GM19397 (cell line): Measurements from ENCODE around the gene GALNT12.

Source experiments
- ATAC-seq: cut with Tn5 transposase; IDR thresholded peaks from one replicate; pipeline ENCODE4 v1.9.1; 2021; ENCODE audit warnings: mild to moderate bottlenecking, moderate library complexity; ENCODE audit not compliant: unreplicated experiment

GALNT12 gene

DNA sequence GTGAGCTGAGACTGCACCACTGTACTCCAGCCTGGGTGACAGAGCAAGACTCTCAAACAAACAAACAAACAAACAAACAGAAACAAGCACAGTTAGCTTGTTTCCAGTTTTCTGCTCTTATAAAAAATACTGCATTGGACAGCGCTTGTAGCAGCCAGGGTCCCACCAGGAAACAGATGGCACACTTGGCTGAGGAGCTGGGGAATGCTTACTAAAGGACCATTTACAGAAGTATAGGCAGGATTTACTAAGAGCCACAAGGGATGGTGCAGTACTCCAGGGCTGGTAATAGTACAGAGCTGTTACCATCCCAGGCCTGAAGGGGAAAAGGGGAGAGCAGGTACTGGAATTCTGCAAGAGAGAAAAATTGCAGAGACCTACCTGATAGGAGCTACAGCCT, 5.9 kb upstream of the GALNT12 start:
- no peak for ATAC-seq

DNA sequence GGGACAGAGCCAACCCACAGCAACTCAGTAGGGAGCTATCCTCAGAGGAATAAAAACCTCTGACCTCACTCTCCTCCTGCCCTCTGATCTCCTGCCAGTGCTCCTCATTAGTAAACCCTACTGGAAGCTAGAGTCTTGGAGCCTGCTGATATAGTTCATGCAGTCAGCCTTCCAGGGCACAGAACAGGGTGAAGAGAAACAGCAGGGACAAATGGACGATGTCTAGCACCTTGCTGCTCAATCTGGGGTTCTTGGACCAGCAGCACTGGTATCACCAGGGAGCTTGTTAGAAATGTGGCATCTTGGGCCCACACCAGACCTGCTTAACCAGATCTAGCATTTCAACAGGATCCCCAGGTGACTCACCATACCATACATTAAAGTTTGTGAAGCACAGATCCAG, 5.5 kb upstream of the GALNT12 start:
- ATAC-seq: no peak

DNA sequence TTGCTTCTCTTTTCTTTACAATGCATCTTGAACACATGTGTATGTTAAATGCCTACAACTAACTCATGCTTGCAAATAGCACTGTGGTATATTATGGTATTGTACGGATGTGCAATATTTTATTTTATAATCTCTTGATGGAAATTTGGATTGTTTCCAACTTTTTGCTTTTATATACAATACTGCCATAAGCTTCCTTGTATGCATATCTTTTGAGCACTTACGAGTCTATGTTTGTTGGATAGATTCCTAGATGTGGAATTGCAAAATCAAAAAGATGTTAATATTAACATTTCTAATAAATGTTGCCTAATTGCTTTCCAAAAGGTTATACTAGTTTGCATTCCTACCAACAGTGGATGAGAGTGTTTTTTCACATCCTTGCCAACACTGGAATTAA, 3.4 kb upstream of the GALNT12 start:
- no peak for ATAC-seq

DNA sequence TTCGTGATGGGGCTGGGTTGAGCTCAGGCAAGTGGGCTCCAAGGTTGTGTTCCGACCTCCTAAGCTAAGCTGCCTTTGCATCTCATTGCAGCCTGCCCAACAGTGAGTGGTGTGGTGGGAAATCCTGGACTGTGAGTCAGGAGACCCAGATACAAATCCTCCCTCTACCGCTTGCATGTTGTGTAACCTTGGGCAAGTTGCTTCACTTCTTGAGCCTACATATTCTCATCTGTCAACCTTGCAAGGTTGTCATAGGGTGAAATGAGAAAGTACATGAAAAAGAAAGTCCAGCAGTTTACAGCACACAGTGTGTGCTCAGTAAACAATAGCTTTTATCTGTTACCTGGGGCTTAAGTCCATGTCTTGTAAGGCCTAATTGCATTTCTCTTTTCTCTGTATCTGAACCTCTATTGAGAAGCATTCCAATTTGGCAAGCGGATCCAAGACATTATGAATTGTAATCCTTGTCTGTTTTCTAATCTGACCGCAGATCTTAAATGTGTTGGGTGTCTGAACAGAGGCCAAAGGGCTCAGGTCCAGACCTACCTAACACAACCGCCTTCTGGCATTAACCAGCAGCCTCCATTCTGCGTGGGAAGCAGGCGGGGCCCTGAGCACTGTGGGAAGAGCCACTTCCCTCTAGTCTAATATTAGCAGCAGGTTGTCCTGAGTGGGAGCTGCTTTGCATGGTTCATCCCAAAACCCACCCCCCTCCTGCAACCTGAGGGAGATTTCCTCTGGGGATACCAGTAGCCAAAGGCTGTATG, 1.8 kb upstream of the GALNT12 start:
- ATAC-seq: no peak

DNA sequence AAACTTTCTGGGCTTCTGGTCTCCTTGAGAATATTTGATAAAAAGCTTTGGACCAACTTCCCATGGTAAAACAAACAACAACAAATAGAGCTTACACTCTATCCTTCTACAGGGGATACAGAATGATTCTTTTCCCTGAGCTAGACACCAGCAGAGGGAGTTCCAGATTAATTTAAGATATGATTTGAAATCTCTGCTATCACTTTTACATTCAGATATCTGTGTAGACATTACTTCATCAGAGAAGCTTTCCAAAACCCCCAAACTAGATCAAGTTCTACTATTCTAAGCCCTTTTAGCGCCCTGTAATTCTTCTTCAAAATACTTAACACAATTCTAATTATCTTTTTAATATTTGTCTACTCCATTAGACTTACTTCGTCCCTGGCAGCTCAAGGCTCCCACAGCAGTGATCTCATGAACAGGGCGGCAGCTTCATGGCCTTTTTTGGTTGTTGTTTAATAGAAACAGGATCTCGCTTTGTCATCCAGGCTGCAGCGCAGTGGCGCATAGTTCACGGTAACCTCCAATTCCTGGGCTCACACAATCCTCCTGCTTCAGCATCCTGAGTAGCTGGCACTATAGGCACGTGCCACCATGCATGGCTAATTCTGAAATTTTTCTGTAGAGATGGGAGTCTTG, 955 bp upstream of the GALNT12 start:
- no peak for ATAC-seq

DNA sequence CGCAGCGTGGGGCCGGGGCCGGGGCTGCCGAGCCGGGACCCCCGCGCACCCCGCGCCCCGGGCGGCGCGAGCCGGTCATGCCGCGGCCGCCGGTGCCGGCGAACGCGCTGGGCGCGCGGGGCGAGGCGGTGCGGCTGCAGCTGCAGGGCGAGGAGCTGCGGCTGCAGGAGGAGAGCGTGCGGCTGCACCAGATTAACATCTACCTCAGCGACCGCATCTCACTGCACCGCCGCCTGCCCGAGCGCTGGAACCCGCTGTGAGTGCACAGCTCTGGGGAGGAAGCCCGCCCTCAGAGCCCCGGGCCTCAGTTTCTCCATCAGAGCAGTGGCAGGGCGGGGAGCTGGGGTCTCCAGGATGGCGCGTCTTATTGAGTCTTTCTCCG, 335 bp downstream of the GALNT12 start:
- ATAC-seq: no peak

DNA sequence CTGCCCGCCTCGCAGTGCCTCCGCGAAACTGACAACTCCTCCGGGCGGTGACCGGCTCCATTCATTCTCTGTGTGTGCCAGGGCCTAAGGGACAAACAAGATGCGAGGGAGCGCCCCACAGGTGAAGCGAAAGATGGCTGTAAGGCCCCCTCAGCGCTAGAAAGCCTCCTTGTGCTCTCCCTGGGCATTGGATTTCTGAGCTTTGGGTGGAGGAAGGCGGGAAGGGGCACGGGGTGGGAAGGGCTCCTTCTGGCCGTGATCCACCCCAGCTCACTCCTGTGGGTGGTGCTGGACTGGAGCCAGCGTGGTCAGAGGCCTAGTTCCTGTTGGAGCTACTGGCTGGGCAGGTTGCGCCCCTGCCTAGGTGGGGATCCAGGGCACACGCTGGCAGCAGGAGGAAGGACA, 943 bp downstream of the GALNT12 start:
- ATAC-seq: no peak

DNA sequence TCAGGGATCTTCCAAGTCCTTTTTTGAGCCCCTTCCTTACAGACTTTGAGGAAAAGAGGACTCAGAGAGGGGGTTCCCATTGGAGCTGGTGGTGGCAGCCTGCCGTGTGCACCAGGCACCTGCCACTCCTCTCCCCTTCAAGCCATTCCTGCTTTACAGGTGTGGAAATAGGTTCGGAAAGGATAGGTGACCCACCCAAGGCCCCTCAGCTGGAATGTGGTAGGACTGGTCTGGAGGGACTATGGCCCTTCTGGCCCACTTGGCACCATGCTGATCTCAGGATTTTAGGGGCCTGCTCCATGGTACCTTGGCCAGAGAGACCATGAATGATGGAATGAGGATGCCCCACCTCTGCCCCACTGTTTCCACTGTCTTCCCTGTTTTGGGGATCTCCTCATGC, 1.4 kb downstream of the GALNT12 start:
- no peak for ATAC-seq

DNA sequence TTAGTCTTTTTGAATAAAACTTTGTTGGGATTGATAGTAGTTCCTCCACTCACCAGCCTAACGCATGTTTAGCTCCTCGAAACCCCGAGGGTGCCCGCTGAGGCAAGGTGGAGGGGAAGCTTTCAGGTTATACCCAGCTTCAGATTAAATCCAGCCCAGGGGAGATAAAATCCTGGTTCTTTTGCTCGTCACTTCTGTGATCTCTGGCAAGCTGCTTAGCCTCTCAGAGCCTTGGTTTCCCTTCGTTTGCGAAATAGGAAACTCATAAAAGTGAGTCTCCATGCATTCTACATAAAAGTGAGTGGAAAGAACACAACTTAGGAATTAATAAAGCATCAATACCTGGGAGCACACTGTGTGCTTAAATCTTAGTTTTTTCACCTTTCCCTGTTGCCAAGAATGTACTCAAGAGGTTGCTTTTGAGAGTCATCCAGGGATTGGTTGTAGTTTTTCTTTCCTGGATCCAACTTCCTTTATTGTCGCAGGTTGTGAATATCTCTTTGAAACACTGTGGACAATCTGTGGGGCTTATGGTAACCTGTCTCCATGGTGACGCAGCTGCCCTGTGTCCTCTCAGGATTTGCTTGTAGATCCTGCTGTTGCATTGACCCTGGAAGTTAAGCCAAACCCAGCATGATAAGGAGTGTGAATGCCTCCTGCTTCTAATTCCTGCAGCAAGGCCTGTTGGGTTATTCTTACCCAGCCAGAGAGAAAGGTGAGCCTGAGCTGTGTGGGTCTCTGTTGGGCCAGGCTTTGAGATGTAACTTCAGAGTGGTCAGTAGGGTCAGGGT, 2.0 kb downstream of the GALNT12 start:
- ATAC-seq: no peak

DNA sequence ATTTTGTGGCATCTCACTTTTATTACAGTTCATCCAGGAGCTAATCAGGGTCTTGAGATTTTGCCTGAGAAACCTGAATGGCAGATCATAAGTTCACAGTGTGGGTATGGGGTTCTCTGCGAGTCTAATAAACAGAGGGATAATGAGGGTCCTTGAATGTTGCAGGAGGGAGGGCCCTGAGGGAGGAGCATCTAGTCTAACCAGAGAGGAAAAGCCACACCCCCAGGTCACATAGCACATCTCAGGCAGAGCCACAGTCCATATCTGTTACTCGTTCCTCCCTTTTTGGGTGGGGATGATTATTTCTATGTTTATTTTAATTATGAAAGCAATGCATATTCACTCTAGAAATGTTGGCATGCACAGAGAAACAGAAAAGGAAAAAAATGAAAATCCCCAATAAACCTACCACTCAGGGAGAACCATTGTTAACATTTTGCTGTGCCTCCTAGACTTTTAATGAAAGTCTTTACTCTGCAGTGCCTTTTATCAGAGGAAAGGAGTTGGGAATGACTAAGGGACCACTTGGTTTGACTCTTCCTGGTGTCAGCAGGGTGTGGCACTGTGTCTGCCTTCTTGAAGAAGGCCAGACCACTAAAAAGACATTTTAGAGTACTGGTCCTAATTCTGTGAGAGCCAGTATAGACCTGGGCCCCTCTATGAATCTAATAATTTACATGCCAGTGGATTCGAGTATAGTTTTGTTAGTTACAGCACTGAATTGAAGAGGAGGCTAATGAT, 2.8 kb downstream of the GALNT12 start:
- ATAC-seq: no peak

DNA sequence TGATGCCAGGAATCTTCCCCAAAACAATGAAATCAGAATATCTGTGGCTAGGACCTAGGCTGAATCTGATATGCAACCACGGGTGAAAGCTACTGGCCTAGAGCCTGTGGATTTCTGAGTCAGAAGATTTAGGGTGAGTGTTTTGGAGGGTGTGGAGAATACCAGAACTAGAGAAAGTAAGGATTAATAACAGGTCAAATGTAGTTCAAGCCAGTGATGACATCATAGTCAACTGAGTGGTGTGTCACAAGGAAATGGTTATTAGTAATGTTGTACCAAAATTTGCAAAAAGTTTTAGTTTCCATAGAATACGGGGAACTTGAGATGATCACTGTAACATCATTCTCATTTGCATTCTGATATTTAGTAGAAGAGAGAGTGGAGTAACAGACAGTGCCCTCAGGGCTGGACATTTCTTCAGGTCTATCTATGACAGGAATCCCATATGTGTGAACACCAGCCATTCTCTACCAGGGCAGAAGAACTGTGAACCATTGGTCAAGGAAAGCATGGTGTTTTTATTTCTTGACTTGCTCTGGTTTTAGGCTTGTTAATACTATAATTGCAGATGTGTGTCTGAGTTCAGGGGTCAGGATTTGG, 3.7 kb downstream of the GALNT12 start:
- ATAC-seq: no peak

DNA sequence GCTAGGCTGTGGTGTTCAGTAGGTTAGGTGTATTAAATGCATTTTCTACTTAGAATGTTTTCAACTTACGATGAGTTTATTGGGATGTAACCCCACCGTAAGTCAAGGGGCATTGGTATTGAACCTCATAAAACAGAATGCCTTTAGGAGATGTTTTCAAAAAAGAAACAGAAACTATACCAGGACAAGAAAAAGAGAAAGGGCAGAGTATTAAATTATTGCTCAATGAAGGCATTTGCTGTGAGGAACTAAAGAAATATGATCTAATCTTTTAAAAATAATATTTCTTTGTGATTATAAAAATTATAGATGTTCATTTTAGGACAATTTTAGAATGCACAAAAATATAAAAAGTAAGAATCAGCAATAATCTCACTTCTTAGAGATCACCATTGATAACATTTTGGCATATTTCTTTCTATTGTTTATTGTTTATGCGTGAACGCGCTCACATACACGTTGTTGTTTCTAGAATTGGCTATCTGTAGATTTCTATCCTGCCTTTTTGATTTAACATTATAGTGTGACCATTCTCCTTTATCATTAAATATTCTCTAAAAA, 8.0 kb downstream of the GALNT12 start:
- ATAC-seq: no peak

DNA sequence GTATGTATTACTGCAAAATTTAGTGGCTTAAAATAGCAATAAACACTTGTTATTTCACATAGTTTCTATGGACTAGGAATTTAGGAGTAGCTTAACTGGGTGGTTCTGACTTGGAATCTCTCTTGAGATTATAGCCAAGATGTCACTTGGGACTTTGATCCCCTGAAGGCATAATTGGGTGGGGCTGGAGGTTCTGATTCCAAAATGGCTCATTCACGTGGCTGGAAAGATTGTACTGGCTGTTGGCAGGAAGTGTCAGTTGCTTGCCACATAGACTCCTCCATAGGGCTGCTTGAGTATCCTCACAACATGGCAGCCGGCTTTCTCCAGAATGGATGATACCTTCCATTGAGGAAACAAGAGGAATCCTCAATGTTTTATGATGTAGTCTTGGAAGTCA, 11.3 kb downstream of the GALNT12 start:
- no peak for ATAC-seq

DNA sequence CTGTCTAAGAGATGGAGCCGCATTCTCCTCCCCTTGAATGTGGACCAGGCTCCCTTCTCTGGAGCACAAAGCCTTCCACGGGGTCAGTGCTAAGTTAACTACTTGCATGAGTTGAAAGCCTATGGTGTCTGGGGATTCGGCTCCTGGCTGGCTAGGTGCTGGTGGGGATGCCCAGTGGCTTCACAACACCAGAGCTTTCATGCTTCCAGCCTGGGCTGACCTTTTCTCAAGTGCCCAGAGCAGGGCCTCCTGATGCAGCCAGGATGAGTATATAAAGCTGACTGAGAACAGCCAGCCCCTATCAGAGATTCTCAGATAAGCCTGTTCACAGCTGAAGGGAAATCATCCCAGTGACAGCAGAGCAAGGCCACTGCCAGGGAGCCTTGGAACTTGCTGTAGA, 11.8 kb downstream of the GALNT12 start:
- no peak for ATAC-seq

DNA sequence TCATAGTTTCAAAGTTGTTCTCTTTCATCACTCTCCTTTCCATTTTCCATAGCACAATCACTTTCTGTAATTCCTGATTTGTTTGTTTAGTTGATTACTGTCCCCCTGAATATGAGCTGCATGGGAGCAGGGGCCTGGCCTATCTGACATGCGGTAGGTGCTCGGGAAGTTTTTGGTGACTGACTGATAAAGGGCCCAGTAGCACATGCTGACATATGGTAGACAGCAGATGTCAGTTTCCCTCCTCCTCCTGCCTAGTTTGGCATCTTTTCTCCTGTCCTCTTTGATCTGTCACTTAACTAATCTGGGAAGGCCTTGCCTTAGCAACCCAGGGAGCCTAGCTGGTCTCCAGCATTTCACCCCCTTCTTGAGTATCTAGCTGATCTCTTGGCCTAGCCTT, 14.4 kb downstream of the GALNT12 start:
- no peak for ATAC-seq

DNA sequence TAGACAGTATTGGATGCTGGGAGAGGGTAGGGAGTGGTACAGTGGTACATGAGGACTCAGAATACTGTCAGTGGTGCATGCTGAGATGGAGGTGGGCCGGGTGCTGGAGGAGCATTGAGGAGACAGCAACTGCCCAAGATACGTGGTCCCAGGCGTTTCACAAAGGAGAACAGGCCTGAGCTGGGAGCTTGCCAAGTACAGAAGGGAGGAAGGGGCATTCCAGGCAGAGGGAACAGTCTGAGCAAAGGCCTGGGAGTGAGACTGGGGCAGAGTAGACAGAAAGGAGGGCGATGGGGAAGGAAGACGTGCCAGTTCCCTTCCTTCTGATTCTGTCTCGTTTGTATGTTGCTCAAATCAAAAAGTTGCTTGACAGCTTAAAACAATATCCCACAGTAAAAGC, 15.2 kb downstream of the GALNT12 start:
- ATAC-seq: no peak

DNA sequence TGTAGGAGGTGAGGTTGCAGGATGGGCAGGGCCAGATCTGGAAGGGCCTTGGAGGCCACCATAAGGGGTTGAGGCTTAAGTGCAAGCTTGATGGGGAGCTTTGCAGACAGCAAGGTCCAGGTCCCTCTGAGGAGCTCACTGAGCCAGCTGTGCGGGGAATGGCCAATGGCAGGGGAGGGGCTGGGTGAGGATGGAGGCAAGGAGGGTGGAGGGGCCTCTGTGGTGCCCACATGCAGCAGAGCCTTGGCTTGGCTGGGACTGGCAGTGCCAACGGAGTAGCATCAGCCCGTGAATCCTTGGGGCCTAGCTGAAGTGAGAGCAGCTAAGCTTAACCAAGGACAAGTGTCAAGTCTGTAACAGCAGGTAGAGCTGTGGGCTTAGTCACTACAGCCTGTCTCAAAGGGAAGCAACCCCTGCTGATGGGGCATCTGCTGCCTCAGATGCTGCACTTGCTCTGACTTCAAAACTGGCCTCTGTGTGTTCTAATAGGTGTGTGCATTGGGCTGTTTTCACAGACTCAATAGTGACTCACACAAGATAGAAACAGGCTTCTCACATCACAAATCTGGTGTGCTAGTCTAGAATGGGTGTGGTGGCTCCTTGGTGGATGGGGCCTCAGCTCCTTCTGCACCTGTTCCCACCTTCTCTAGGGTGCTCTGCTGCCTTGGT, 16.3 kb downstream of the GALNT12 start:
- no peak for ATAC-seq

DNA sequence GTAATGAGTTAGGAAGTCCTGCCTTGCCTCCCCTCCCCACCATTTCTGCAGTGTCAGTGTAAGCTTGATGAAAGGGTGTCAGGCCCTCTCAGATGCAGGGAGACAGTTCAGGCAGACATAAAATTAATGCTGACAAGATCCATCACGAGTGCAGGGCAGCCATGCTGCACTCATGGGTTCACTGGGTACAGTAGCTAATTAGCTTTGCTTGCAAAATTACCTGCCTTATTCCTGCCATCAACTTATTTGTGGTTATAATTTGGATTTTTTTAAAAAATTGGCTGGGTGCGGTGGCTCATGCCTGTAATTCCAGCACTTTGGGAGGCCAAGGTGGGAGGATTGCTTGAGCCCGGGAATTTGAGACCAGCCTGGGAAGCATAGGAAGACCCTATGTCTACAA, 17.9 kb downstream of the GALNT12 start:
- ATAC-seq: no peak

DNA sequence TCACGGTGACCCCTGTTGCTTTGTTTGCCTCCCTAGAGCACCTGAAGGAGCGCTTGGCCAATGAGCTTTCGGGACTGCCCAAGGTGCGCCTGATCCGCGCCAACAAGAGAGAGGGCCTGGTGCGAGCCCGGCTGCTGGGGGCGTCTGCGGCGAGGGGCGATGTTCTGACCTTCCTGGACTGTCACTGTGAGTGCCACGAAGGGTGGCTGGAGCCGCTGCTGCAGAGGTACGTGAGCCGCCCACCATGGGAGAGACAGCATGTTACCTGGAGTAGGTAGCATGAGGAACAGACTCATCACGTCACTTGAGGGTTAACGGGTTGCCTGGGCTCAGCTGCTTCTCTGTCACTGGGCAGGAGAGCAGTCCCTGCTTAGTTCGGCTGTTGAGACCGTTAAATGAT, 19.2 kb downstream of the GALNT12 start:
- ATAC-seq: no peak

DNA sequence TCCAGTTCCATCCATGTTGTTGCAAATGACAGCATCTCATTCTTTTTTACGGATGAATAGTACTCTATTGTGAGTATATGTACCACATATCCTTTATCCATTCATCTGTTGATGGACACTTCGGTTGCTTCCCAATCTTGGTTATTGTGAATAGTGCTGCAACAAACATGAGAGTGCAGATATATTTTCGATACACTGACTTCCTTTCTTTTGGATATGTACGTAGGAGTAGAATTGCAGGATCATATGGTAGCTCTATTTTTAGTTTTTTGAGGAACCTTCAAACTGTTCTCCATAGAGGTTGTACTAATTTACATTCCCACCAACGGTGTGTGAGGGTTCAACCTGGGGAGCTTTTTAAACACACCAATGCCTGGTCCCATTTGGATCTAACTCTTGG, 22.3 kb downstream of the GALNT12 start:
- ATAC-seq: no peak
